Thyroid gland (tissue), 4 donors: ENCODE results near the gene MDN1. TPM values are rescaled to one million over a fixed set of nuclear protein-coding genes. Genes with fewer than 3 reads are reported as not detected.

Experiments
- DNase-seq, 2 donors: peaks; one replicate each; pipeline ENCODE4 v3.0.0-alpha.2; 2019
- H3K27ac ChIP-seq, 3 donors: fragments of 200-600 bp; sonication (generic); 1 replicate in 2 of 3; 2 replicates in 1 of 3; pipeline ENCODE4 v1.5.1; 2016 to 2019; ENCODE audit warnings: mild to moderate bottlenecking in 1 of 3, moderate library complexity in 1 of 3
- H3K27me3 ChIP-seq: fragments of 200-600 bp; sonication (generic); one replicate; pipeline ENCODE4 v1.5.1; 2019
- H3K36me3 ChIP-seq, 2 donors: fragments of 200-600 bp; sonication (generic); one replicate each; pipeline ENCODE4 v1.5.1; 2016 to 2019
- H3K4me1 ChIP-seq, 2 donors: fragments of 200-600 bp; sonication (generic); one replicate each; pipeline ENCODE4 v1.5.1; 2017 to 2019
- H3K4me3 ChIP-seq, 3 donors: fragments of 200-600 bp; sonication (generic); replicated peaks in 1 of 3; 1 replicate in 2 of 3; 2 replicates in 1 of 3; pipeline ENCODE4 v1.5.1; 2016; ENCODE audit warnings: mild to moderate bottlenecking in 1 of 3
- H3K9me3 ChIP-seq: fragments of 200-600 bp; sonication (generic); one replicate; pipeline ENCODE4 v1.5.1; 2017
- CTCF ChIP-seq, 6 experiments: fragments of 200-600 bp in 3 of 6; fragments of 450-650 bp in 3 of 6; sonication (generic) in 3 of 6; IDR thresholded peaks; one replicate each; pipeline ENCODE4 v1.5.1; 2016 to 2019; ENCODE audit warnings: antibody characterized with exemption in 6 of 6, mild to moderate bottlenecking in 2 of 6, inconsistent platforms in 1 of 6, moderate library complexity in 1 of 6
- POLR2A ChIP-seq, 2 donors: fragments of 450-650 bp; IDR thresholded peaks; one replicate each; pipeline ENCODE4 v1.6.1; 2017; ENCODE audit warnings: antibody characterized with exemption in 2 of 2, mild to moderate bottlenecking in 2 of 2, moderate library complexity in 1 of 2
- WGBS, 2 donors: methylation state at CpG; one replicate each; pipeline ENCODE4 v1.1.5; 2017; 5-methylcytosine and 5-hydroxymethylcytosine counted together
- intact Hi-C: fragments of 100-400 bp; cut with DNase I; formaldehyde crosslinking; loops from one replicate; pipeline ENCODE4 v1.15.1; 2023
- total RNA-seq, 4 donors: library from RNA; depleted of rRNA; stranded (reverse); fragments of >200 nt; gene quantifications; one replicate each; pipeline ENCODE4 v1.2.3, GENCODE V29; 2016

The MDN1 gene
- total RNA-seq, 4 donors from 2014 or later = 32.0 to 44.7 (median 40.1) TPM

GRCh38 chr6:89799756-89800155, 19.8 kb downstream of the MDN1 start:
- Histone ChIP-seq H3K27ac (no peak overlapping the region), H3K4me3 (no peak overlapping the region), H3K4me1 (no peaks in the 10 kb centered on the region), H3K27me3 (no peaks in the 10 kb centered on the region), H3K9me3 (no peaks in the 10 kb centered on the region), H3K36me3 (peaks cover 0 to 5% of the 10 kb centered on the region in 2 donors)
- WGBS, 2 donors = 84 to 88% methylated on average over 2 of the region's 2 CpGs
- intact Hi-C loops = no loop called here
- TF ChIP-seq POLR2A (IDR thresholded peaks at IDR 0.05) = no peak
- no peak for TF ChIP-seq CTCF (IDR thresholded peaks at IDR 0.05)
- no peak for DNase-seq

GRCh38 chr6:89799096-89799495, 20.5 kb downstream of the MDN1 start:
- WGBS, 2 donors = 92 to 97% methylated on average over 8 of the region's 8 CpGs
- intact Hi-C loops = no loop called here

GRCh38 chr6:89797317-89797716, 22.3 kb downstream of the MDN1 start:
- Histone ChIP-seq H3K27me3 (no peaks in the 10 kb centered on the region), H3K9me3 (no peaks in the 10 kb centered on the region), H3K4me3 (no peak overlapping the region), H3K36me3 (peaks cover 0 to 19% of the 10 kb centered on the region in 2 donors), H3K4me1 (no peaks in the 10 kb centered on the region), H3K27ac (no peak overlapping the region)
- intact Hi-C loops = no loop called here
- 89 to 90% methylated on average over 7 of the region's 7 CpGs for WGBS, 2 donors
- no peak for DNase-seq
- TF ChIP-seq POLR2A (IDR thresholded peaks at IDR 0.05) = no peak
- TF ChIP-seq CTCF (IDR thresholded peaks at IDR 0.05) = no peak

More at GRCh38 chr6:89799096-89799495, 20.5 kb downstream of the MDN1 start:
- Histone ChIP-seq H3K4me3 (no peak overlapping the region), H3K27me3 (no peaks in the 10 kb centered on the region), H3K36me3 (peaks cover 0 to 7% of the 10 kb centered on the region in 2 donors), H3K27ac (no peak overlapping the region), H3K9me3 (no peaks in the 10 kb centered on the region), H3K4me1 (no peaks in the 10 kb centered on the region)
- no peak for TF ChIP-seq CTCF (IDR thresholded peaks at IDR 0.05)
- TF ChIP-seq POLR2A (IDR thresholded peaks at IDR 0.05) = no peak
- DNase-seq = no peak

GRCh38 chr6:89794324-89794723, 25.3 kb downstream of the MDN1 start:
- no peaks in the 10 kb centered on the region for H3K27me3 ChIP-seq
- no peaks in the 10 kb centered on the region for H3K4me1 ChIP-seq
- WGBS, 2 donors = 88 to 94% methylated on average over 6 of the region's 6 CpGs
- intact Hi-C loops = no loop called here
- peaks cover 0 to 16% of the 10 kb centered on the region in 2 donors for H3K36me3 ChIP-seq
- no peak for DNase-seq
- H3K9me3 ChIP-seq = no peaks in the 10 kb centered on the region
- no peak for TF ChIP-seq CTCF (IDR thresholded peaks at IDR 0.05)
- TF ChIP-seq POLR2A (IDR thresholded peaks at IDR 0.05) = no peak
- no peak overlapping the region for H3K4me3 ChIP-seq
- no peak overlapping the region for H3K27ac ChIP-seq

GRCh38 chr6:89793586-89793985, 26.0 kb downstream of the MDN1 start:
- no peak for DNase-seq
- H3K9me3 ChIP-seq = no peaks in the 10 kb centered on the region
- H3K36me3 ChIP-seq = peaks cover 0 to 14% of the 10 kb centered on the region in 2 donors
- WGBS, 2 donors = 92 to 100% methylated on average over 3 of the region's 3 CpGs
- H3K27me3 ChIP-seq = no peaks in the 10 kb centered on the region
- intact Hi-C loops = no loop called here
- H3K27ac ChIP-seq = no peak overlapping the region
- no peaks in the 10 kb centered on the region for H3K4me1 ChIP-seq
- H3K4me3 ChIP-seq = no peak overlapping the region
- TF ChIP-seq POLR2A (IDR thresholded peaks at IDR 0.05) (no peak), CTCF (IDR thresholded peaks at IDR 0.05) (no peak)
